ENCODE results near the gene TMEM179.

GRCh38 chr14:104582662-104583061 lies 21.9 kb downstream of the TMEM179 start:
- TF ChIP-seq, protein P1, sequence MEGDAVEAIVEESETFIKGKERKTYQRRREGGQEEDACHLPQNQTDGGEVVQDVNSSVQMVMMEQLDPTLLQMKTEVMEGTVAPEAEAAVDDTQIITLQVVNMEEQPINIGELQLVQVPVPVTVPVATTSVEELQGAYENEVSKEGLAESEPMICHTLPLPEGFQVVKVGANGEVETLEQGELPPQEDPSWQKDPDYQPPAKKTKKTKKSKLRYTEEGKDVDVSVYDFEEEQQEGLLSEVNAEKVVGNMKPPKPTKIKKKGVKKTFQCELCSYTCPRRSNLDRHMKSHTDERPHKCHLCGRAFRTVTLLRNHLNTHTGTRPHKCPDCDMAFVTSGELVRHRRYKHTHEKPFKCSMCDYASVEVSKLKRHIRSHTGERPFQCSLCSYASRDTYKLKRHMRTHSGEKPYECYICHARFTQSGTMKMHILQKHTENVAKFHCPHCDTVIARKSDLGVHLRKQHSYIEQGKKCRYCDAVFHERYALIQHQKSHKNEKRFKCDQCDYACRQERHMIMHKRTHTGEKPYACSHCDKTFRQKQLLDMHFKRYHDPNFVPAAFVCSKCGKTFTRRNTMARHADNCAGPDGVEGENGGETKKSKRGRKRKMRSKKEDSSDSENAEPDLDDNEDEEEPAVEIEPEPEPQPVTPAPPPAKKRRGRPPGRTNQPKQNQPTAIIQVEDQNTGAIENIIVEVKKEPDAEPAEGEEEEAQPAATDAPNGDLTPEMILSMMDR (IDR thresholded peaks at IDR 0.05 in 4 of 5, conservative IDR thresholded peaks at IDR 0.05 in 1 of 5): no peak
- TF ChIP-seq POLR2A (IDR thresholded peaks at IDR 0.05): no peak
